GM19467 (cell line): ENCODE measurements around the gene CD34.
"Not testable (repeated sequence)": the region's sequence is repeated elsewhere in the genome, so short reads cannot be mapped to it uniquely, and the experiment has no call there.

ENCODE experiments used
- ATAC-seq: cut with Tn5 transposase; IDR thresholded peaks from one replicate; pipeline ENCODE4 v1.9.1; 2021; ENCODE audit warnings: mild to moderate bottlenecking, moderate library complexity; ENCODE audit not compliant: unreplicated experiment

Gene CD34, protein sequence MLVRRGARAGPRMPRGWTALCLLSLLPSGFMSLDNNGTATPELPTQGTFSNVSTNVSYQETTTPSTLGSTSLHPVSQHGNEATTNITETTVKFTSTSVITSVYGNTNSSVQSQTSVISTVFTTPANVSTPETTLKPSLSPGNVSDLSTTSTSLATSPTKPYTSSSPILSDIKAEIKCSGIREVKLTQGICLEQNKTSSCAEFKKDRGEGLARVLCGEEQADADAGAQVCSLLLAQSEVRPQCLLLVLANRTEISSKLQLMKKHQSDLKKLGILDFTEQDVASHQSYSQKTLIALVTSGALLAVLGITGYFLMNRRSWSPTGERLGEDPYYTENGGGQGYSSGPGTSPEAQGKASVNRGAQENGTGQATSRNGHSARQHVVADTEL

DNA sequence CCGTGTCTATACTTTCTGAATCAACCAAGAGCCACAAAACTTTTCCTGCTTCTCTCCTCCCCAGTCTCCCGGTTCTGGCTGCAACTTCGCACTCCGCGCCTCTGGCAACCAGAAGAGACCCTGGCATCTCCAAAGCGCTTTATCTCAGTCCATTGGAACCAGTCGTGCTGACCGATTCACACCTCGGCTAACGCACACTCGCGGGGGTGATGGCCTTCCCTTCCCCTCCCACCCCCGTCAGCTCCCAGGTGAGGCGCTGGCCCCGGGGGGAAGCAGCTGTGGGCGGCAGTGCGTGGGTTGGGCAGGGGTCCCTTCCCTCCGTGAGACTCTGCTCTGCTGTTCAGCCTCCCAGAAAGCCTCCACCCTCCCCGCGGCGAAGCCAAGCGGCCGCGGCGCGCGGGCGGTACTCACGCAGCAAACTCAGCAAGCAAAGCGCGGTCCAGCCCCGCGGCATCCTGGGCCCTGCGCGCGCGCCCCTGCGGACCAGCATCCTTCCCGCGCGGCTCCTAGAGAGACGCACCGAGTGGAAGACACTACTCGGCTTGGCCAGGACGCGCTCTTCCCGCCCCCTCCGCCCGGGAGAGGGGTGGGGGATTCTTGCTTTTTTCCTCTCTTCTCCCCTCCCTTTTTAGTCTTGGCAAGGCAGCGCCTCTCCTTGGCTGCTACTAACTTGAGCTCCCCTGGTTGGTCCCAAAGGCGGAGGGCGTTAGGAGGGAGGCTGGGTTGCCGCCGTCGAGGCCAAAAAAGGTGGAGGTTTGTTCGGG is at the start of gene CD34:
TSS of gene CD34 (minus strand) at position 535 of the 764 bp plus-strand sequence. CDS start at position 490, 45 bp downstream.
- ATAC-seq = no peak

DNA sequence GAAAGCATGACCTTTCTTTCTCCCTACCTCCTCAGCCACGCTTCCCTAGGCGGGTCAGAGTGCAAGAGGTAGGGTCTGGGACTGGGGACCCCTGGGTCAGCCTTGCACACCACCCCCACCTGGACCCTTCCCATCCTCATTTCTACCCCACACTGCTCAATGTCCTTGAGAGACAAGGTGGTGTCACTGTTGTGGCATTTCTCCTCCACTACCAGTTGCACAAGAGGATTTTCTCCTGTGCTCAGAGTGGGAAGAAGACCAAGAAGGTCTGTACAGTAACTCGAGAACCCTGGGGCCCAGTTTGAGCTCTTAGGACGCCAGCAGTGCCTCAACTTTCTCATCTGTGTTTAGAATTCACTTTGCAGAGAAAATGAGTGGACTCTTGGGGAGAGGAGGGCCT is 49.4 kb upstream of the CD34 start:
- no peak for ATAC-seq

DNA sequence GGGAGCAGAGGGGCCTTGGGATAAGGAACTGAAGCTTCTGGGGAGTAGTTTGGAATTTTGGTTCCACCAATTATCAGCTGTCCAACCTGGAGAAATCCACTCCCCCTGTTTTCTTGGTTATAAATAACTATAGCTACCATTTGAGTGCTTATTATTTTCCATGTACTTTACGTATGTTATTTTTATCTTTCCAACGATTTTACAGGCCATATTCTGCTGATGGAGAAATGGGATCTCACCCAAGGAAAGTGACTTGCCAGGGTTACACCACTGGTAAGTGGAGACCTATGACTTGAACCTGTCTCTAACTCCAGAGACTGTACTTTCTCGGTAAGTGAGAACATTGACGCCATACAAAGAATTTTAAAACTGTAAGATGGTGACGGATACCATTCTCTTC is 49.0 kb upstream of the CD34 start:
- ATAC-seq = no peak

DNA sequence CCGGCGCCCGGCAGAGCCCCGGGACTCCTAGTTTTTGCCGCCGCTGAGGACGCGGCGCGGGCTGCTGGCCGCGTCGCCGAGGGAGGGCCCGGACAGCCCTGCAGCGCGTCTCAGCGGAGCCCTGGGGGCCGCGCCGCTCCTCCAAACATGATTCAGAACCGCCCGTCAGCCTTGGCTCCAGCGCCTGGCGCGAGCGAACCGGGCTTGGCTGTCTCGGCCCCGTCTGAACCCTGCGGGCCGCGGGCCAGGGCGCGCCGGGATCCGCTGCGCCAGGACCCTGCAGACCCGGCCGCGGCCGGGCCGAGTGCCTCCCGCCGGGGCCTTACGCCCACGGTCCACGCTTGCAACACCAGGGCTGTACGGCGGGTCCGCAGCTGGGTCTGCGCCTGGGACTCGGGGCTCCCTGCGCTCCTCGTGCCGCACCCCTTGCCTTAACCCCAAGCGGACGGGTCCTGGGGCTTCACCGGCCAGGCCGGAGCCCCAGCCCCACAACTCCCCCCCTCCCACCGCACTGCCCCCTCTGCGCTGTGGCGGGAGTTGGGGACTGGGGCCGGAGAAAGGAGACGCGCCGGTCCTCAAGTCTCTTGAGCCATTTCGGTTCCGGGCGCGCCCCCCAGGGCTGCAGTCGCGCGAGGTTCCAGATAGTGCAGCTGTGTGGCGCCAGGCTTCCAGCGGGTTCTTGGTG is 48.4 kb upstream of the CD34 start:
- ATAC-seq = no peak

DNA sequence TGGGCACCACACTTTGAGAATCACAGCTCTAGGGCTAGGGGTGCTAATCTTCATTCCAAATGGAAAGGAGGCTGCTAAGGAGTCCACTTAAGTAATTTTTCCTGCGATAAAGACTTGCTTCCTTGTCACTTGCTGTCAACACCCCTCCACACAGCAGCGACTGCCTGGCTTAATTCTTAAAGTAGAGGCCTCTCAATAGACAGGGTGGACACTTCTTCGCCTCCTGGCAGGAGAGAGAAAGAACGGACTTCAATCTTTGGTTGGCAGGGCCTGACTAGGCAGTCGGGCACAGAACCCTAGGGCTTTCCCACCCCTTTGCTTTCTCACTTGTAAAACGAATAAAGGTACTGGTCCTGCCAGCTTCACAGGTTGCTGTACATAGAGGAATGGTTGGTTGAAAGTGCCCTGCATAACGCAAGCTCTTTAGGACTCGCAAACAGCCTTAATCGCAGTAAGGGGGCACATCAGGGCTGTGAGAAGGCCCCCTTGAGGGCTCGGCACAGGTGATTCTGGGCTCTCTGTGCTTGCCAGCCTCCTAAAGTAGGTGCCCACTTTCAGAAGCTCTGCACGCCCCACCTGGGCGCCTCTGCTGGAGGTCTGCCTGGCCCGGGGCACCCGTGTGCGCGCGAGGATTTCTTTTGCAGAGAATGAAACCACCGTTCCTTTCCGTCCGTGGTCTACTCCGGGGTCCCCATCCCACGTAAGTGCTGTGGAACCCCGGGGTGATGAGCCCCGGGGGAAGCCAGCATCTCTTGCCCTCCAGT is 47.6 kb upstream of the CD34 start:
- ATAC-seq = no peak

DNA sequence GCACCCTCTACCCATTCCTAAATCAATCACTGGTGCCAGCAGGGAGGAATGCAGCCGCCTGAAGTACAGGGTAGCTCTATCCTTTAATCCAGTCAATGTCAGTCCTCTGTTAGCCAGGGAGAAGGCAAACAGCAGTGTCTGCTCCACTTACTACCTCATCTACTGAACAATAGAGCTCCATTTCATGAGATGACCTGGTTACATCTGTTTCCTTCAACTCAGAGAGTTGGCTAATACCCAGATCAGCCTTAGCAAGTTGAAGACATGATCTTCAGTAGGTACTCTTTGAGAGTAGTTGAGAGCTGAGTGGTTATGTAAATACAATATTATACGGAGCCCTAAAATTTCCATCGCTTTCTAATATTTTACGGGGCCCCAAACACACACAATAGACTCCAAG is 46.1 kb upstream of the CD34 start:
- no peak for ATAC-seq

DNA sequence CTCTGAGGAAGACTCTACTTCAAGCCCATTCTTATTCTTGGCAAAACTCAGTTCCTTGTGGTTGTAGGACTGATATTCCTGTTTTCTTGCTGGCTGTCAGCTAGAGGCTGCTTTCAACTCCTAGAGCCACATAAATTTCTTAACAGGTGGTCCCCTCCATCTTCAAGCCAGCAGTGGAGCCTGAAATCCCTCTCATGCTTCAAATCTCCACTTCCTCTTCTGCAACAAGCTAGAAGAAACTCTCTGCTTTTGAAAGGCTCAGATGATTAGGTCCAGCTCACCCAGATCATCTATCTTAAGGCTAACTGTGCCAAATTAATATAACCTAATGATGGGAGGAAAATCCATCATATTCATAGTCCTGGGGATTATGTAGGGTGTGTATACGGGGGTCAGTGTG is 43.2 kb upstream of the CD34 start:
- ATAC-seq = no peak

DNA sequence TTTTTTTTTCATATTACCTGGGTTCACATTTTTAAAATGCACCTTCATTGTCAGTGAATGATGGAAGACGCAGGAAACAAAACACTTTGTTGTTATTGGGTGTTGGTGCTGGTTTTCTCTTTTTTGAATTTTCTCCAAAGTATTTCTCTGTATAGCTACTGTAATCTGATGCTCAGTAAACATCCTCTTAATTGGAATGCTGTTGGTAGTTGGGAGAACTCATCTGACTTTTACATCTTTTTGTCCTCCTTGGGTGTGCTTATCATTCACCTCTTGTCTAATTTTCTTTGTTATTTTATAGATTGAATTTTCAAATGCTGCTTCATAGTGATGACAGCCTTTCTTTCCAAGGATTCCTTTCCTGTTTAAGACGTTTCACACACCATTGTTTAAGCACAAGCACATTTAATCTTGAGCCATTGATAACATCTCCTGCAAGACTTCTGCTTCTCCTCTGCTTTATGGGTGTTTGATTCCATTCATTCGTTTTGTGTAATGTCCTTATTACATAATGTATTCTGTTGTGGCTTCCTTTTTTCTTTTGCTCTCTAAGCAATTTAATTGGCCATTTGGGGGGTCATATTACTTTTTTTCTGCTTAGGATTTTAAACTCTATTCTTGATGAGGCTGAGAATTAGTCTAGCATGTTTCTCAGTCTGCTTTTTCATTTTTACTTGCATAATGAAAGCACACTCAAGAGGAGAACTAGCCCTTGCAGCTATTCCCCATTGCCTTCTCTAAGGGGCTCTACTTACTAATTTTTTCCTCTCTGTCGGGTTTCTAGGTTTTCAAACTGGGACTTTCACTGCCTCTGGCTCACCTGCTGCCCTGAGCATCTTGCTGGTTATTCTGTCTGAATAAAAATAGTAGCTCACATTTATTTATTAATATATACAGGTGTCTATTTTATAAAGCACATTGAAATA is 42.0 kb upstream of the CD34 start:
- ATAC-seq = no peak

DNA sequence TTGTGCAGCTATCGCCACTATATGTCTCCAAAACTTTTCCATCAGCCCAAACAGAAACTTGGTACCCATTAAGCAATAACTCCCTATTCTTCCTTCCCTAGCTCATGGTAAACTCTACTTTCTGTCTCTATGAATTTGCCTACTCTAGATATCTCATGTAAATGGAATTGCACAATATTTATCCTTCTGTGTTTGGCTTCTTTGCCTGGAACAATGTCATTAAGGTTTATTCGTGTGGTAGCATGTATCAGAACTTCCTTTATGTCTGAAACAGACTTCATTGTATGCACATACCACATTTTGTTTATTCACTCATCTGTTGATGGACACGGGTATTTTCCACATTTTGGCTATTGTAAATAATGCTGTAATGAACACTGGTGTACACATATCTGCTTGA is 40.7 kb upstream of the CD34 start:
- ATAC-seq = no peak

DNA sequence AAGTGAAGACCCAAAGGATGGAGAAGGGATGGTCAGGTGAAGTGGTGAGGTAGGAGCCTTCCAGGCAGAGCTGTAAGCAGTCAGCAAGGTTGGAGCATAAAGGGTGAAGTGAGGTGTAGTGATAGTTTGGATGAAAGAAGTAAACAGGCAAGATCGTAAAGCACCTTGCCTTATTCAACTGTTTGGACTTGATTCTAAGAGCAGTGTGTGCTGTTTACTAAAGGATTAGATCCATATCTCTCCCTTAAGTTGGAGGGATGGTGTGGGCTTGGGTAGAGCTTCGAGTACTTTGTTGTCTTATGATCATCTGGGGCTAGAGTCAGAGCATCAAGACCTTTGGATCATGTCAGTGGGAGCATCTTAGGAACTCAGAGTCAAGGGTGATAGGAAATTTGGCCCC is 39.8 kb upstream of the CD34 start:
- no peak for ATAC-seq

DNA sequence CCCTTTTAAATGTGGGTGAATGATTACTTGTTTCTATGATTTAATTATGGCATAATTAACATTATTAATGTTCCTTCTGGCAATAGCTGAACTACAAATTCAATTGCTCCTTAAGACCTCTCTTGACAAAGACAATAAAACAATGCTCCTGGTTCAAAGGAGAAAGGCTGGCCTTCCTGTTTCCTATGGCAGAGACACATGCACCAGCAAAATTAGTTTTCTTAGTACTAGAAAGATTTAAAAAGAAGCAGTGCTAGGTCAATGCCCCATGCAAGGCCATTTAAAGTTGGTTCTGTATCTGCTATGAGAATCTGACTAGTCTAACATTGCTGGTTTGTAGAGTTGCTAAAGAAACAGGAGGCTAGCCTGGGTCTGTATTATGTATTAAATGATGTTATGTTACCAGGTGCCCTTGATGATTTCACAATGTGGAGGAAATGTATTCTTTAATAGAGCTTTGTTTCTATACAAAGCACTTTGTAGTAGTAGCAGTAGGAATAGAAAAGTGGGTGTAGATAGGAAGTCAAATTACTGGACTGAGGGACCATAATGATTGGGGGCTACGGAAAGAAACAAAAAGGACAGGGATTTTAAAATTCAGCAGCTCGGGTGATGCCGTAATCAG is 38.8 kb upstream of the CD34 start:
- no peak for ATAC-seq

DNA sequence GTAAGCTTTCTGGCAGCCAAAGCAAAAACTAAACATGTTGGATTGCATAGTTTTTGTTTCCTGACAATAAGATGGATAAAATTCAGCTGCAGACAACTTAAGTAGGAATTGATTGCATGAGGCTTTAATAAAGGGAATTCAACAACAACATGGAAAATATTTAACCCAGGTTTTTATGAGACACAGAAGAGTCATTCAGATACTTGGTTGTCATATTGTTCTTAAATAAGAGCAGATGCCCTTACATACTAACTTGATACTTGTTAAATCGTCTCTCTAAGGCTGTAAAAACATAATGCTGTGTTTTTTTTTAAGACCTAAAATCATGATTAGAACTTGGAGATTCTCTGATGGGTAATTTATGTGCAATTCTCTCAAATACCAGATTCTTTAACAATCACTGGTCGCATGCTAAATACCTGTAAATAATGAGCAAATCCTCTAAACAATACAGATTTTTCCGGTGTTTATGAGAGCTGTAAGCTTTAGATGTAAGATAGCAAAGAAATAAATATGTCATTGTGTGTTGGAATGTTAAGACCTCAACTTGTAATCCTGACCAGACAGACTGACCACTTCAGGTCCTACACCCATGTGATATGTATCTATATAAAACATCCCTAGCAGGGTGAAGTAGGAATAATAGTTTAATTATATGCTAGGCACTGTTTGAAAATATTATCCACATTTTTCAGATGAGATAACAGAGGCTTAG is 37.8 kb upstream of the CD34 start:
- no peak for ATAC-seq

DNA sequence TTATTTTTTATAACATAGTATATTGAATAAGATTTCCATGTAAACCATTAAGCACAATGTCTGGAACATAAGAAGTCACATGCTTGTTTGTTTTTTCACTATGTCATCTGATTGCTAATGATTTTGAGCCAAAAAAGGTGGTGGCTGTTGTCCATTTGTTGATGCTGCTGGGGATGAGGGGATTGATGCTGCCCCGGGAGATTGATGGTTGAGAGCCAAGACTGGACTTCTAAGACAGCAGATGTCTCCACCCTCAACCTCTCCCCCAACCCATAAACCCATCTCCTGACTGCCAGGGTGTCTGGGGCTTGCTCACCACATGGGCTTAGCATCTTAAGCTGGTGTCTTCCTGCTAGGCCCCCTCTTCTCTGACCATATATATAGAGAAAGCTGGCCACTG is 35.8 kb upstream of the CD34 start:
- no peak for ATAC-seq

DNA sequence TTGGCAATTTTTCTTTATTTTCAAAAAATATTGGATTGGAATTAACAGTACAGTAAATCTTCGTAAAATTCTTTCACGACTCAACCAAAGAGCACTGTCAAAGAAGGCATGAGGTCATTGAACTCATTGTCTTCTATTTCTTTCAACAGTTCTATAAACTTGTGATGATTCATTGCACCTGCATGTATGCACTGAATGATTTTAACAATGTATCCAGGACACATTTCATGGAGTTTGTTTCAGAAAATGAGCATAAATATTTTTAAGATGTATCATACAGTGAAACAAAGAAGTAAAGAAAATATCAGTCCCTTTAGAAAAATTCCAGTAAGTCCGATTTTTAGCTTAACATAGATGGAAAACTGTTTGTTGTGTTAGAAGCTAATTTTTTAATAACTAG is 33.6 kb upstream of the CD34 start:
- no peak for ATAC-seq

DNA sequence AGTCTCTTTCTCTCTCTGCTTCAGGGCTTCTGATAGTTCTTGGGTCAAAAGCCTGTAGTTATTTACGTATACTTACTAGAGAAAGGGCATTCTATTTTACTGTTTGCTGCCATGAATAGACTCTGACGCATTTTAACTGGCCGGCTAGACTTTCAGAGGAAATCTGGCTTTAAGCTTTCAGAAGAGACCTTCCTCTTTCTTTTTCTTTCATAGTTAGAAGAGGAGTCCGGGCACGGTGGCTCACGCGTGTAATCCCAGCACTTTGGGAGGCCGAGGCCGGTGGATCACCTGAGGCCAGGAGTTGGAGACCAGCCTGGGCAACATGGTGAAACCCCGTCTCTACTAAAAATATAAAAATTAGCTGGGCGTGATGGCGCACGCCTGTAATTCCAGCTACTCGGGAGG is 31.4 kb upstream of the CD34 start:
- ATAC-seq = not testable (repeated sequence)

DNA sequence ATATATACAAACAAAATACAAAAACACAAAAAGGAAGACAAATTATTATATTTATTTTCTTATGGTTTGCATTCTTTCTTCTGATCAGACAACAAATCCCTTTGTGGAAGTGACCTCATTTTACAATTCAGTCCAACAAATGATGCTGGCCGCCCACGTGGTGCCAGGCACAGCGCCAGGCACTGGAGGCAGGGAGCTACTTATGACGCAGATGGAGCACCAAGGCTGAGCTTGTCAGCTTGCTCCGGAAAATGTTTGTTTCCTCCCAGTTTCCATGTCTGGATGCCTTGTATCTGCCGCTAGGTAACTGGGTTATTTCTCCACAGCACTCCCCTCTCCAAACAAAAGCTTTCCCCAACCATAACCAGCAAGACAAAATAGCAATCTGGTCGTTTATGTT is 30.7 kb upstream of the CD34 start:
- ATAC-seq = no peak

DNA sequence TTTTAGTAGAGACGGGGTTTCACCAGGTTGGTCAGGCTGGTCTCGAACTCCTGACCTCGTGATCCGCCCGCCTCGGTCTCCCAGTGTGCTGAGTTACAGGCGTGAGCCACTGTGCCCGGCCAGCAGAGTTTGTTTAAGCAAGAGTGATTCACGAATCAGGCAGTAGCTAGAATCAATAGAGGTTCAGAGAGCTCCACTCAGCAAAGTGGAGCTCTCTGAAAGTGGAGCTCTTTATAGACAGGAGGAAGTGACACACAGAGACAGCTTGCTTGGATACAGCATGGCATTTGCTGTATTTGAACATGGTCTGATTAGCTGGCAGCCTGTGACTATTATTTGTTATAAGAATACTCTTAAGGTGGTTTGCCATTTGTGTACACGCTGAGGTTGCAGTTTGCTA is 27.1 kb upstream of the CD34 start:
- no peak for ATAC-seq

DNA sequence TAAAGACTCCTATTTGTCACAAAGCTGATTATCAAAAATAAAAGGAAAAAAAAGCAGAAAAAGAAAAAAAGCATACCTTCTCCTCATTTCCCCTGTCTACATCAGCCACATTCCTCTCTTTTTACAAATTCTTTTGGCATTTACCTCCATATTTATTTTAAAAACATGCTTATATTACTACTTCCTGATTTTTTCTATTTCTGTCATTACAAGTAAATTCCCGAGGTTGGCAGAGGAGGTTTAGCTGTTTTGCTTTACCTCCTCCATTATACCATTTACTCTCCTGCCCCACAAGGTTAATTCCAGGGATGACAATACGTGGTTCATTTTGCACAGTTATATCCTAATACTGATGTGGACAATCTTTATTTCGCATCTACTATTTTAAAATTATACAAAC is 26.3 kb upstream of the CD34 start:
- no peak for ATAC-seq

DNA sequence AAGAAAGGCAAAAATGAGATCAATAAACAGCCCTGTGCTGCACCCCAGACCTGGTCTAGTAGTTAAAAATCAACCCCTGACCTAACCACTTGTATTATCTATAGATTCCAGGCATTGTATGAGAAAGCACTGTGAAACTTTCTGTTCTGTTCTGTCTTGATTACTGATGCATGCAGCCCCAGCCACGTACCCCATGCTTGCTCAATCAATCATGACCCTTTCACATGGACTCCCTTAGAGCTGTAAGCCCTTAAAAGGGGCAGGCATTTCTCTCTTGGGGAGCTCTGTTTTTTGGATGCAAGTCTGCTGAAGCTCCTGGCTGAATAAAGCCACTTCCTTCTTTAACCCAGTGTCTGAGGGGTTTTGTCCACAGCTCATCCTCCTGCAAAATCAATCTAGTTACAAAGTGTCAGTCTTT is 24.2 kb upstream of the CD34 start:
- ATAC-seq = peak; percentile 98
